HS-27A (cell line): ENCODE measurements around the gene PHF23.

ENCODE experiments used
- DNase-seq: peaks from one replicate; pipeline ENCODE4 v3.0.0-alpha.2; 2012; ENCODE audit warnings: low read depth, missing footprints

The PHF23 gene

GRCh38 chr17:7237761-7238419, 1.4 kb downstream of the PHF23 start:
- DNase-seq, result no peak

GRCh38 chr17:7237266-7237760, 1.9 kb downstream of the PHF23 start:
- no peak for DNase-seq

- DNase-seq, result no peak
Measured at GRCh38 chr17:7236808-7237207, 2.4 kb downstream of the PHF23 start.

GRCh38 chr17:7235693-7236665, 3.3 kb downstream of the PHF23 start:
- no peak for DNase-seq

GRCh38 chr17:7234083-7234951, 4.9 kb downstream of the PHF23 start, which contains the start of gene DVL2:
TSS of gene DVL2 (minus strand) at chr17:7234517. CDS start at chr17:7234262, 255 bp downstream.
- DNase-seq, result no peak

GRCh38 chr17:7233701-7234082, 5.6 kb downstream of the PHF23 start:
- DNase-seq, result no peak

GRCh38 chr17:7232114-7232513, 7.1 kb downstream of the PHF23 start:
- no peak for DNase-seq

GRCh38 chr17:7229504-7229903, 9.8 kb downstream of the PHF23 start:
- no peak for DNase-seq

- DNase-seq, result no peak
Measured at GRCh38 chr17:7228920-7229319, 10.3 kb downstream of the PHF23 start.

- DNase-seq, result no peak
Measured at GRCh38 chr17:7226721-7227710, 12.2 kb downstream of the PHF23 start.

- no peak for DNase-seq
Measured at GRCh38 chr17:7225711-7226331, 13.4 kb downstream of the PHF23 start.

- DNase-seq, result no peak
Measured at GRCh38 chr17:7224661-7225111, 14.6 kb downstream of the PHF23 start.

GRCh38 chr17:7224110-7224509, 15.1 kb downstream of the PHF23 start:
- no peak for DNase-seq

GRCh38 chr17:7223375-7223774, 15.9 kb downstream of the PHF23 start:
- DNase-seq, result no peak

GRCh38 chr17:7222972-7223292, 16.3 kb downstream of the PHF23 start:
- DNase-seq, result no peak

GRCh38 chr17:7222093-7222971, 16.9 kb downstream of the PHF23 start:
- no peak for DNase-seq

- no peak for DNase-seq
Measured at GRCh38 chr17:7221278-7222092, 17.8 kb downstream of the PHF23 start.

GRCh38 chr17:7220593-7221277, 18.5 kb downstream of the PHF23 start:
- no peak for DNase-seq
